ENCODE results near the gene SIGLEC15. TPM values are rescaled to one million over a fixed set of nuclear protein-coding genes. Genes with fewer than 3 reads are reported as not detected.
"Not testable (repeated sequence)": the region's sequence is repeated elsewhere in the genome, so short reads cannot be mapped to it uniquely, and the experiment has no call there.

The SIGLEC15 gene
- total RNA-seq, 1 donor, result 0.43 TPM

DNA sequence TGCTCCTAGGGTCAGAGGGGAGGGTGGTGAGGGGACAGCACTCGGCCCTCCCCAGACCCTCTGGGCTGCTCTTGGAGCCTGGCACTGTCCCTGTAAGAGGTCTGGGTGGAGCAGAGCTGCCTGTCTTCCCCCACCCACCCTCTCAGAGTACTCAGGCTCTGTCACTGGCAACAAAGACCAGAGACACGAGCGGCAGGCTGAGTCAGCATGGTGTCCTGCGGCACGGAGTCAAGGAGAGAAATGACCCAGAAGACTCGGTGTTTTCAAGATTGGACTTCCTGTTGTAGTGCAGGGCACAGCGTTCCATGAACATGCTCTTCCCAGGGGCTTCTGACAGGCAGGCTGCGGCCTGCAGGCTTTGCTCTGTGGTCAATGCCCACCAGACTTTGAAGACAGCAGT is 19.9 kb downstream of the SIGLEC15 start:
- TF ChIP-seq, protein P1, sequence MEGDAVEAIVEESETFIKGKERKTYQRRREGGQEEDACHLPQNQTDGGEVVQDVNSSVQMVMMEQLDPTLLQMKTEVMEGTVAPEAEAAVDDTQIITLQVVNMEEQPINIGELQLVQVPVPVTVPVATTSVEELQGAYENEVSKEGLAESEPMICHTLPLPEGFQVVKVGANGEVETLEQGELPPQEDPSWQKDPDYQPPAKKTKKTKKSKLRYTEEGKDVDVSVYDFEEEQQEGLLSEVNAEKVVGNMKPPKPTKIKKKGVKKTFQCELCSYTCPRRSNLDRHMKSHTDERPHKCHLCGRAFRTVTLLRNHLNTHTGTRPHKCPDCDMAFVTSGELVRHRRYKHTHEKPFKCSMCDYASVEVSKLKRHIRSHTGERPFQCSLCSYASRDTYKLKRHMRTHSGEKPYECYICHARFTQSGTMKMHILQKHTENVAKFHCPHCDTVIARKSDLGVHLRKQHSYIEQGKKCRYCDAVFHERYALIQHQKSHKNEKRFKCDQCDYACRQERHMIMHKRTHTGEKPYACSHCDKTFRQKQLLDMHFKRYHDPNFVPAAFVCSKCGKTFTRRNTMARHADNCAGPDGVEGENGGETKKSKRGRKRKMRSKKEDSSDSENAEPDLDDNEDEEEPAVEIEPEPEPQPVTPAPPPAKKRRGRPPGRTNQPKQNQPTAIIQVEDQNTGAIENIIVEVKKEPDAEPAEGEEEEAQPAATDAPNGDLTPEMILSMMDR (IDR thresholded peaks at IDR 0.05; ENCODE audit: insufficient read depth, low read depth, low read length), result no peak
- H3K4me3 ChIP-seq (ENCODE audit: low read depth, low read length), result no peak overlapping the region
- DNase-seq (ENCODE audit: low read depth), result no peak

DNA sequence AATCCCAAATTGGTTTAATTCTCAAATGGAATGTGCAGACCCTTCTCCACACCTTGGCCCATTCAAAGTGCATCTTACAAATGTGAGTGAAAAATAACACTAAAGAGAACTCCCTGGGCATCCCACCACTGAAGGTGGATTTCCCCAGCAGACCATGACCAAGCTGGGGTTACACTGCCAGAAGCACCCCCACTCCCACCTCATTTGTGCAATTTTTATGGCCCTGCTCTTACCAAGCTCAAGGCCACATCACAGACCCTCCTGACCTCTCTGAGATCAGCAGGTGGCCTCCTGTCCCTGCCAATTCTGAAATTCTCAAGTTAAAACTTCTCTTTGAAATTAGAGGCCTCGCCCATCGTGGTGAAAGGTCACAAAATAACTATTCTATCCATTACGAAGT is 21.6 kb downstream of the SIGLEC15 start:
- no peak overlapping the region for H3K4me3 ChIP-seq (ENCODE audit: low read depth, low read length)
- TF ChIP-seq, protein P1 (IDR thresholded peaks at IDR 0.05; ENCODE audit: insufficient read depth, low read depth, low read length), result no peak
- DNase-seq (ENCODE audit: low read depth), result no peak

DNA sequence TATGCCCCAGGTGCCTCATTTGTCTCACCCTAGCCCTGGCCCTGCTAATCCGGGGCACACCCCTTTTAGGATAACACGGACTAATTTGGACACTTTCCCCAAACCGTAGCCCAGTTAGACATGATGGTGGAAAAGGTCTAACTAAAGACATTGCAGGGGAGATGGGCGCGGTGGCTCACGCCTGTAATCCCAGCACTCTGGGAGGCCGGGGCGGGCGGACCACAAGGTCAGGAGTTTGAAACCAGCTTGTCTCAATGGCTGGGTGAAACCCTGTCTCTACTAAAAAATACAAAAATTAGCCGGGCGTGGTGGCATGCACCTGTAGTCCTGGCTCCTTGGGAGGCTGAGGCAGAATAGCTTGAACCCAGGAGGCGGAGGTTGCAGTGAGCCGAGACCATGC is 23.2 kb downstream of the SIGLEC15 start:
- DNase-seq (ENCODE audit: low read depth); H3K4me3 ChIP-seq (ENCODE audit: low read depth, low read length): not testable (repeated sequence)

DNA sequence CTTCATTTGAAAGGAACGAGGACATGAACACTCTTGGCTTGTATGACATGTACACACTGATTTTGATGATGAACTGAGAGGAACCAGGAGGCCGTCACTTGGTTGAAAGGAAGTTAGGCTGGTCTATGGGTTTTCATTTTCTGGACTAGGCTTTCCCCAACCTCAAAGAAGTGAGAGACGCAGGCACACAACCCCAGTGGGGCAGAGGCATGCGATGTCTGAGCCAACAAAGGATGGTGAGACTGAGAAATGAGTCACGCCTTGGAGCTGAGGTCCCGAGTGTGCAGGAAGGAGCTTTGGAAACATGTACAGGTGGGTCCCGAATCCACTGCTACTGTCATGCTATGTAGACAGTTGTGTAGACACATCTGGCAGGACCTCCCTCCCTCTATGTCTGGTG is 24.1 kb downstream of the SIGLEC15 start:
- no peak for DNase-seq (ENCODE audit: low read depth)
- H3K4me3 ChIP-seq (ENCODE audit: low read depth, low read length), result no peak overlapping the region
- TF ChIP-seq, protein P1 (IDR thresholded peaks at IDR 0.05; ENCODE audit: insufficient read depth, low read depth, low read length), result no peak

DNA sequence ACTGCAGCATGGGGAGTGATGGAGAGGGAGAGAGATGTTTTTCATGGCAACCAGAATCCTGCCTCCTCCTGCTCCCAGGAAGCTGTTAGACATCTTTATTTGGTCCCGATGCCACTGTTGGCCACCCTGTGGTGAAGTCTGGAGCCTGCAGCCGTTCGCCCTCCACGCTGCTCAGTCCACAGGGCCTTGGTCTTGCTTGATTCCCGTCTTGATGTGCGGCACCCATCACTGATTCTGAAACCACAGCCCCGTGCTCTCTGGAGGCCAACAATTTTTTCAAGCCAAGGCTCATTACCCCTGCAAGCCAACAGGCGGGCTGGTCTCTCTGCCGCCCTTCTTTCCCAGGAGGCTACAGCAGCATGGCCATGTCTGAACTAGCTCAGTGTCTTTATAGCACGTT is 24.5 kb downstream of the SIGLEC15 start:
- no peak for DNase-seq (ENCODE audit: low read depth)
- no peak overlapping the region for H3K4me3 ChIP-seq (ENCODE audit: low read depth, low read length)

DNA sequence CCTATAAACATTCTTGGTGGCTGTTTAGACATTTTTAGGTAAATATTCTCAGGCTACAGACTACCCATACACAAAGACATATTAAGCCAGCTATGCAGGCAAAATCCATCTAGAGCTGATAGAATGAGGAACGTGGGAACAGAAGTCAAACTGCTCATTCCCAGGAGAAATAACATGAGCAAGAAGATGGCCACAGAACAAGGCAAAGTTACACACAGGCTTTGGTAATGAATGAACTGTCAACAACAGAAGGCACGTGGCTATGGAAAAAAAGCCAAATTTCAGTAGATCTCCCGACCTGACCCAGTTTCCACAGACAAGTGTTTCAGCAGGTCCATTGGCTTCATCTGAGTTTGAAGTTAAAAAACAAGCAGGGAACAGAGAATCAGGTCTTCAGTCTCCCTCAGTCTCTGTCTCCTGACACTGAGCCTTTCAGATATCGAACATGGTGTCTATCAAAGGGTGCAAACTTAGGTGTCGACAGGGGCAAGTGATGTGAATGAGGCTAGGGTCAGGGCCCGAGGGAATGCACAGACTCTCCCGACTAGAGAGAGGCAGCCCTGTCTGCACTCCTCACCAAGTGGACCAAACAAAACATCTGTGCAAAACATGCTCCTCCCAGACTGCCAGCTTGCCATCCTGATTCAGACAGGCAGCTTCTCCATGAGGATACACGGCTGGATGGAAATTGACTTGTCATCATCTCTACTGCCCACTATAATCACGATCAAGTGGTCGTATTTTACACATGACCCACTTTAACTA is 25.9 kb downstream of the SIGLEC15 start:
- DNase-seq (ENCODE audit: low read depth), result peak; percentile 38
- TF ChIP-seq, protein P1 (IDR thresholded peaks at IDR 0.05; ENCODE audit: insufficient read depth, low read depth, low read length), result no peak

More for the DNA sequence above, 24.5 kb downstream of the SIGLEC15 start:
- TF ChIP-seq, protein P1 (IDR thresholded peaks at IDR 0.05; ENCODE audit: insufficient read depth, low read depth, low read length), result peak; percentile 40

DNA sequence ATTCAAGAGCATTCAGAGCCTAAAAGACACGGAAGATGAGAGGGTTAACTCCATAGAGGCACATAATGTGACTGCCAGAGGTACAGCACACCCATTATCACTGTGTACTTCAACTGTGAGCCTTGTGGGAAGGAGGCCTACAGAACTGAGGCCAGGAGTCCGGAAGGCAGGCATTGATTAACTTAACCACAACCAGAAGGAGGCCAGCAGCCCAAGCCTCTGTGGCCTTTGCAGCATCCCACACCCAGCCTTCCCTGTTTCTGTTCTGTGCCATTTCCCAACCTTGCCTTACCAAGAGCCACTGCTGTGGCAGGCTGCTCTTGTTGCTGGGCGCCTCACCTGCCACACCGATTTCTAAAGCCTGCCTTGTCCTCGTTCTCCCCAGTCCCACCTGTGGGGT is 27.2 kb downstream of the SIGLEC15 start:
- TF ChIP-seq, protein P1 (IDR thresholded peaks at IDR 0.05; ENCODE audit: insufficient read depth, low read depth, low read length), result no peak
- DNase-seq (ENCODE audit: low read depth), result no peak

More for the DNA sequence above, 25.9 kb downstream of the SIGLEC15 start:
- H3K4me3 ChIP-seq (ENCODE audit: low read depth, low read length), result no peak overlapping the region

More for the DNA sequence above, 27.2 kb downstream of the SIGLEC15 start:
- H3K4me3 ChIP-seq (ENCODE audit: low read depth, low read length), result no peak overlapping the region
